ENCODE measurements around the gene RPL10. TPM values are rescaled to one million over a fixed set of nuclear protein-coding genes. Genes with fewer than 3 reads are reported as not detected.

The RPL10 gene
- total RNA-seq, 4 donors from 2014 or later = 6,220 to 8,957 (median 7,673) TPM

DNA sequence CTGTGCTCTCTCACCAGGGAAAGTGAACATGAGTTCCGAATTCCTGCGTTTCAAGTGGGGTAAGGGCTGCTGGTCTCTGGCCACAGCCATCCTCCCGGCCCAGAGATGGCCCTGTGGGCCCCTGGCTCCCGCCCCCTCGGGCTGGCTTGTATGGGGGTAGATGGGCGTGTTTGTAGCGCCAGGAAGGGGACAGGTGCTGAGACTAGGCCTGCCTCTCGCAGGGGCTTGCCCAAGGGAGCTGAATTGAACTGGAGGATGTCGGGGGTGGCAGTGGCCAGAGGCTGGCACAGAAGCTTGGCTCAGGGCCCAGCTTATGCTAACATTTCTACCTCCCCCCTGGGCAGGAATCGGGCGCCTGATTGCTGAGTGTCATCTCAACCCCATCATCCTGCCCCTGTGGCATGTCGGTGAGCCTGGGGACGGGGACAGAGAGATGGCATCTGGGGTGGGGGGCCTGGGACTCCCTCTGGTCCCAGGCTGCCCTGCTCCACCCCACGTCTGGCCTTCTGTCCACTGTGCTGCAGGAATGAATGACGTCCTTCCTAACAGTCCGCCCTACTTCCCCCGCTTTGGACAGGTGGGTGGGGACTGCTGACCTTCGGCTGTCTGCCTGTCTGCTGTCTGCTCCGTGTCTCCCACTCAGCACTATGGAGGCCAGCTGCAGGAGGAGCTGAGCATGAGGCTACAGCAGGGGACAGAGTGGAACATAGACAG is 21.7 kb downstream of the RPL10 start:
- ATAC-seq (ENCODE audit: low FRiP score) (no peak), DNase-seq (ENCODE audit: low spot score) (no peak)
- TF ChIP-seq, protein P1, sequence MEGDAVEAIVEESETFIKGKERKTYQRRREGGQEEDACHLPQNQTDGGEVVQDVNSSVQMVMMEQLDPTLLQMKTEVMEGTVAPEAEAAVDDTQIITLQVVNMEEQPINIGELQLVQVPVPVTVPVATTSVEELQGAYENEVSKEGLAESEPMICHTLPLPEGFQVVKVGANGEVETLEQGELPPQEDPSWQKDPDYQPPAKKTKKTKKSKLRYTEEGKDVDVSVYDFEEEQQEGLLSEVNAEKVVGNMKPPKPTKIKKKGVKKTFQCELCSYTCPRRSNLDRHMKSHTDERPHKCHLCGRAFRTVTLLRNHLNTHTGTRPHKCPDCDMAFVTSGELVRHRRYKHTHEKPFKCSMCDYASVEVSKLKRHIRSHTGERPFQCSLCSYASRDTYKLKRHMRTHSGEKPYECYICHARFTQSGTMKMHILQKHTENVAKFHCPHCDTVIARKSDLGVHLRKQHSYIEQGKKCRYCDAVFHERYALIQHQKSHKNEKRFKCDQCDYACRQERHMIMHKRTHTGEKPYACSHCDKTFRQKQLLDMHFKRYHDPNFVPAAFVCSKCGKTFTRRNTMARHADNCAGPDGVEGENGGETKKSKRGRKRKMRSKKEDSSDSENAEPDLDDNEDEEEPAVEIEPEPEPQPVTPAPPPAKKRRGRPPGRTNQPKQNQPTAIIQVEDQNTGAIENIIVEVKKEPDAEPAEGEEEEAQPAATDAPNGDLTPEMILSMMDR (IDR thresholded peaks at IDR 0.05) = no peak

DNA sequence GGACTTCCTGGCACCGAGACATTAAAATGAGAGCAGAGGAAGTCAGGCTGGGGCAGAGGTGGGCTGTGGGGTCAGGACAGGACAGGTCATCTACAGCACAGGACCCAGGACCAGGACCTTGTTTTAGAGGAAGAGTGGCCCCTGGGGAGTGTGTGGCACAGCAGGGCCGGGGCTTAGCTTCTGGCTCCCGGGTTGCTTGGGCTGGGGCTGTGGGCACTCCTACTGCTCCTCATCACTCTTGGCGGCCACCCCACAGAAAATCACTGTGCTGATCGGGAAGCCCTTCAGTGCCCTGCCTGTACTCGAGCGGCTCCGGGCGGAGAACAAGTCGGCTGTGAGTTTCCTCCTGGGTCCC is 22.2 kb downstream of the RPL10 start:
- DNase-seq (ENCODE audit: low spot score) = no peak
- TF ChIP-seq, protein P1 (IDR thresholded peaks at IDR 0.05) = no peak
- no peak for ATAC-seq (ENCODE audit: low FRiP score)

DNA sequence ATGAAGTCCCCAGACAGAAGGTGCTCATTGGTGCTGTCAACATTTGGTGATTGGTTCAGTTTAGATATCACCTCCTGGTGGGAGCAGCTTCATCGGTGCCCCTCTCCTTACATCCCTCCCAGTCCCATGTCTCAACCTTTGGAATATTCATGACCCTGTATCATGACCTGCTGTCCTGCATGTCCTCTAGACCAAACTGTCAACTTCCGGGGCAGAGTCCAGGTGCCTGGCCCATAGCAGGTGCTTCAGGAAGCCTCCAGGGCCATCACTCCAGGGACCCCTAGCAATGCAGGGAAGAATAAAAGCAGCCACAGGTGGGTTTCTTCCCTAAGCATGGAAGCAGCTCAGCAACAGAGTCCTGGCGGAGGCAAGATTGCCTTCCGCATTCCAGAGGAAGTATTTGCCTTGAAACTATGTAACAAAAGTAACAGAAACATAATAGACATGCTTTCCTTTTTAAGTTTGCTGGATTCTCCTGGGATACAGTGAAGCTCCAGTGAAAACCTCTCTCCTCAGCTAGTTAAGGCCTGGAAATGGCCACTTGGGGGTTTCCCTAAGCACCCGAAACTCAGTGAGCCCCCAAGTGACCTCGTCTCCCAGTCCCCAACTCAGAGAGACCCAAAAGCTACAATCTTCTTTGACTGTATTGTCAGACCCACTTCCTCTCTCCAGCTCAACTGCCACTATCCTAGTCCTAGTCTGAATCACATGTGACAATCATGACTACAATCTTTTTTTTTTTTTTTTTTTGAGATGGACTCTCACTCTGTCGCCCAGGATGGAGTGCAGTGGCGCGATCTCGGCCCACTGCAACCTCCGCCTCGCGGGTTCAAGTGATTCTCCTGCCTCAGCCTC is 29.0 kb downstream of the RPL10 start:
- no peak for ATAC-seq (ENCODE audit: low FRiP score)
- TF ChIP-seq, protein P1 (IDR thresholded peaks at IDR 0.05) = no peak
- no peak for DNase-seq (ENCODE audit: low spot score)

DNA sequence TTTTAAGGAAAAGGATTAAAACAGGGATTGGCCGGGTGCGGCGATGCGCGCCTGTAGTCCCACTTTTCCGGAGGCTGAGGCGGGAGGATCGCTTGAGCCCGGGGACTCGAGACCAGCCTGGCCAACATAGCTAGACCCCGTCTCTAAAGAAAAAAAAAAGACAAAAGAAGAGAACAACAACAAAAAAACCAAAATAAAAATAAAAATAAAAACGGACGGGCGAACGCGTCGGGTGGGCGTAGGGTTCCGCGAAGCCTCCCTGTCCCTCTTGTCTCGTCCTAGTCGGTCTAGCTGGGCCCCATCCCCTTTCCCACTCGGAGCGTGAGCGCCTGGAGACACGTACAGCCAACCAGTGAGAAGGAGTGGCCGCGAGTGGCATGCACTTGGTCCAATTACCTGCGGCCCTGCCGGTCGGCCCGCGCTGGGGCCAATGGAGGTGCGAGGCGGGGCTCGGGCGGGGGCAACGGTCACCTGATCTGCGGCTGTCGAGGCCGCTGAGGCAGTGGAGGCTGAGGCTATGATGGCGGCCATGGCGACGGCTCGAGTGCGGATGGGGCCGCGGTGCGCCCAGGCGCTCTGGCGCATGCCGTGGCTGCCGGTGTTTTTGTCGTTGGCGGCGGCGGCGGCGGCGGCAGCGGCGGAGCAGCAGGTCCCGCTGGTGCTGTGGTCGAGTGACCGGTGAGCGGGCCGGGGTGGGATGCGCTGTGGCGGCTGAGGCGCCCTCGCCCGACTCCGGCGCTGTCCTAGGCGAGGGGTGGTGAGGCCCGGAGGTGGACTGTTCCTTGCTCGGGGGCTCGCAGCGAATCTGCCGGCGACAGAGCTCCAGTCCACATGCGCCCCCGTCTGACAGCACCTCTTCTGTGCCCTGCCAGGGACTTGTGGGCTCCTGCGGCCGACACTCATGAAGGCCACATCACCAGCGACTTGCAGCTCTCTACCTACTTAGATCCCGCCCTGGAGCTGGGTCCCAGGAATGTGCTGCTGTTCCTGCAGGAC is 30.3 kb downstream of the RPL10 start, which contains the start of gene ATP6AP1:
ATP6AP1 (plus strand) TSS at position 502 of the 996 bp plus-strand sequence; CDS start at position 518, 16 bp downstream.
- DNase-seq (ENCODE audit: low spot score) (peak; percentile 67), ATAC-seq (ENCODE audit: low FRiP score) (peak; percentile 92)
- TF ChIP-seq, protein P1 (IDR thresholded peaks at IDR 0.05) = no peak

DNA sequence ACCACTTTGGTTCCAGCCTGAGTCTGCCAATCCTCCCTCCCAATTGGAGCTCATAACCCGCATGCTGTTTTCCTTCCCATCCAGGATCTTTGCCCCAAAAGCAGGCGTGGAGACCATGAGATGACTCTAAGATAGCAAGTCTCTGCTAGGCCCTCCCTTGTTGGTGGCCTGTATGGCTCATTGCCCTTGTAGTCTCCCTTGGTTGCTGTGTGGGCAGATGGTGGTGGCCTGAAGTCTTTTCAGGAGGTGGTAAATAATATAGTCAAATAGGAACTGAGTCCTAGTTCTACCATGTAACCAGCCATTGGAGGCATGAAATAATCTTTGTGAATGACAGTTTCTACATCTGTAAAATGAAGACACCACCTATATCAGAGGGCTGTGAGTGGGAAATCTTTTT is 31.5 kb downstream of the RPL10 start:
- TF ChIP-seq, protein P1 (IDR thresholded peaks at IDR 0.05) = no peak
- ATAC-seq (ENCODE audit: low FRiP score) (no peak), DNase-seq (ENCODE audit: low spot score) (no peak)

DNA sequence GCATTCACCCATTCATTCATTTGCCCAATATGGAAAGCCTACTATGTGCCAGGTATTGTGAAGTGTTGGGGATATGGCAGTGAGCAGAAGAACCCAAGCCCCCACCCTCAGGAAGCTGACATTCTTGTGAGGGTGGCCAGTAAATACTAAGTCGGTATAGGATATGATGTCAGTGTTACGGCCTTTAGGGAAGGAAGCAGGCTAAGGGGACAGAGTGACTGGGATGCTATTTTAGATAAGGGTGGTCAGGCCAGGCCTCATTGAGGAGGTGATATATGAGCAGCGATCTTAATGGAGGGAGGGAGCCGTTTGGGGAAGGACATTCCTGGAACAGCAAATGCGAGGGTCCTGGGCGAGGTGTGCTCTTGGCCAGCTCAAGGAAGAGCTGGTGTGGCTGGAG is 32.3 kb downstream of the RPL10 start:
- TF ChIP-seq, protein P1 (IDR thresholded peaks at IDR 0.05) = no peak
- ATAC-seq (ENCODE audit: low FRiP score) (no peak), DNase-seq (ENCODE audit: low spot score) (no peak)
